Osteocyte (in vitro differentiated cells): ENCODE measurements around the gene CBR4. TPM values are rescaled to one million over a fixed set of nuclear protein-coding genes. Genes with fewer than 3 reads are reported as not detected.

Experiments used
- DNase-seq: peaks from one replicate; pipeline ENCODE4 v3.0.0; 2021; ENCODE audit warnings: mixed read lengths; ENCODE audit not compliant: unreplicated experiment; ENCODE audit errors: extremely low spot score
- H3K27ac Mint-ChIP-seq: one replicate; pipeline ENCODE4 v1.8.0; 2021; ENCODE audit warnings: mild to moderate bottlenecking, mixed read lengths; ENCODE audit not compliant: unreplicated experiment
- H3K27me3 Mint-ChIP-seq: one replicate; pipeline ENCODE4 v1.8.0; 2021; ENCODE audit warnings: mixed read lengths; ENCODE audit not compliant: unreplicated experiment
- H3K36me3 Mint-ChIP-seq: one replicate; pipeline ENCODE4 v1.8.0; 2021; ENCODE audit warnings: mixed read lengths; ENCODE audit not compliant: unreplicated experiment
- H3K4me1 Mint-ChIP-seq: one replicate; pipeline ENCODE4 v1.8.0; 2021; ENCODE audit warnings: mixed read lengths; ENCODE audit not compliant: unreplicated experiment
- H3K4me3 Mint-ChIP-seq: one replicate; pipeline ENCODE4 v1.8.0; 2021; ENCODE audit warnings: mild to moderate bottlenecking, moderate library complexity, mixed read lengths; ENCODE audit not compliant: unreplicated experiment
- H3K9me3 Mint-ChIP-seq: one replicate; pipeline ENCODE4 v1.8.0; 2021; ENCODE audit warnings: mixed read lengths; ENCODE audit not compliant: unreplicated experiment
- CTCF ChIP-seq: fragments of 200-600 bp; sonication (generic); IDR thresholded peaks from 2 replicates; pipeline ENCODE4 v1.5.0; 2021; ENCODE audit warnings: antibody characterized with exemption, mild to moderate bottlenecking, moderate library complexity
- total RNA-seq: library from RNA; stranded (reverse); gene quantifications from 2 replicates; pipeline ENCODE4 v1.2.1, GENCODE V29; 2021

Gene CBR4
- total RNA-seq, 1 donor from 2014 or later: 20.8 TPM

- Mint-ChIP-seq H3K4me3 (no peak overlapping the region), H3K27ac (no peak overlapping the region), H3K9me3 (peaks cover 5% of the 10 kb centered on the region), H3K36me3 (no peaks in the 10 kb centered on the region), H3K4me1 (no peaks in the 10 kb centered on the region), H3K27me3 (peaks cover 3% of the 10 kb centered on the region)
- no peak for TF ChIP-seq CTCF
- no peak for DNase-seq
Measured at GRCh38 chr4:169032194-169032593, 22.1 kb upstream of the CBR4 start.

- Mint-ChIP-seq H3K4me1 (no peaks in the 10 kb centered on the region), H3K4me3 (no peak overlapping the region), H3K9me3 (peaks cover 5% of the 10 kb centered on the region), H3K27ac (no peak overlapping the region), H3K27me3 (peaks cover 3% of the 10 kb centered on the region), H3K36me3 (no peaks in the 10 kb centered on the region)
- TF ChIP-seq CTCF: no peak
- no peak for DNase-seq
Measured at GRCh38 chr4:169031392-169031791, 21.3 kb upstream of the CBR4 start.

DNA sequence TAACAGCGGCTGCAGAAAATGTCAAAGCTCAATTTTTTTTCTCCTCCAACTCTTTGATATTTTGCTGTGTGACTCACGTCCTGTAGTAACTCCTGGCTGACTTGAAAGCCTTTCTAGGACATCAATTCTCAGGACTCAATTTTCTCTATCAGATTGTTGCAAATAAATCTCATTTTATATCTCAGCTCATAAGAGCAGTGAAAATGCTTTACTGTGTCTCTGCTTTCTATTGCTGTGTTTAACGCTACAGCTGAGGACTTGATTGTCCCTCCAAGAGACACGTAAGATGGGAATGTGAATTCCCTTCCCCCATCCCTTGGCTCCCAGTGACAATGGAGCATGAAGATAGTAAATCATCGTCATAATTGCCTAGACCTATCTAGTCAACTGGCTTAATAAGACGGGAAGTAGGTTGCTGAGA, 20.5 kb upstream of the CBR4 start:
- H3K27ac Mint-ChIP-seq: no peak overlapping the region

DNA sequence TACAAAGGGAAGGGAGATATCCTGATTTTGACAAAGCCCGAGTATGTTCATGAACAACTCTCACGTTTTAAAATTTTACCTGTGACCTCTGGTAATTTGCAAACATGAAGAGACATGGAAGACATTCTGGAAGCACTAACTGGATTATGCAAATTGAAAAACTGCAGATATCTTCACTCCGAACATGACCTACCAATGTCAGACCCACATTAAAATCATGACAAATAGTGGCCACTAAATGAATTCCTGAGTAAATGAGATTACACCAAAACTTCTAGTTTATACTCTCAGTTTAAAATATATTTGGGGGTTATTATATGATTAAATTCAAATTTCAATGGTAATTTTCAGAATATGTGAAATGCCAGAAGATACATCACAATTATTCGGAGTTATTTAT, 19.9 kb upstream of the CBR4 start:
- Mint-ChIP-seq H3K4me1 (no peaks in the 10 kb centered on the region), H3K36me3 (no peaks in the 10 kb centered on the region), H3K4me3 (no peak overlapping the region), H3K9me3 (peaks cover 5% of the 10 kb centered on the region), H3K27ac (no peak overlapping the region), H3K27me3 (peaks cover 3% of the 10 kb centered on the region)
- TF ChIP-seq CTCF: no peak
- DNase-seq: no peak

More for the DNA sequence above, 20.5 kb upstream of the CBR4 start:
- no peak for DNase-seq
- no peak for TF ChIP-seq CTCF
- no peaks in the 10 kb centered on the region for H3K36me3 Mint-ChIP-seq
- H3K27me3 Mint-ChIP-seq: peaks cover 3% of the 10 kb centered on the region
- no peak overlapping the region for H3K4me3 Mint-ChIP-seq
- H3K9me3 Mint-ChIP-seq: peaks cover 5% of the 10 kb centered on the region
- no peaks in the 10 kb centered on the region for H3K4me1 Mint-ChIP-seq

DNA sequence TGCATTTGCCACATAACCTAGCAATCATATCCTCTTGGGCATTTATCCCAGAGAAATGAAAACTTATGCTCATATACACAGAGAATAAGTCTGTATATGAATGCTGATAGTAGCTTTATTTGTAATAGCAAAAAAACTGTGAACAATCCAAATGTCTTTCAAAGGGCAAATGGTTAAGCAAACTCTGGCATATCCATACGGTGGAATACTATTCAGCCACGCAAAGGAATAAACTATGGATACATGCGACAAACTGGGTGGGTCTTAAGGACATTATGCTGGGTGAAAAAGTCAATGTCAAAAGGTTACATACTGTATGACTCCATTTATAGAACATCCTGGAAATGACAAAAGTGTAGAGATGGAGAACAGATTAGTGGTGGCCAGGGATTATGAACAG, 17.6 kb upstream of the CBR4 start:
- Mint-ChIP-seq H3K4me1 (peaks cover 3% of the 10 kb centered on the region), H3K4me3 (no peak overlapping the region), H3K36me3 (no peaks in the 10 kb centered on the region), H3K27me3 (peaks cover 3% of the 10 kb centered on the region), H3K27ac (no peak overlapping the region), H3K9me3 (peaks cover 5% of the 10 kb centered on the region)
- DNase-seq: no peak
- TF ChIP-seq CTCF: no peak
